Trophoblast cell (in vitro differentiated cells and primary cell): ENCODE results near the gene AZI2.

Experiments used
- DNase-seq, 2 donors: peaks; one replicate each; pipeline ENCODE4 v3.0.0-alpha.2; 2016
- H2AFZ ChIP-seq: 2 replicates; pipeline ENCODE4 v1.6.1; 2013; ENCODE audit warnings: low read length, moderate library complexity, mild to moderate bottlenecking; ENCODE audit not compliant: insufficient read depth, poor library complexity
- H2AK5ac ChIP-seq: 2 replicates; pipeline ENCODE4 v1.6.1; 2013; ENCODE audit warnings: mild to moderate bottlenecking, low read length
- H2BK120ac ChIP-seq: 2 replicates; pipeline ENCODE4 v1.6.1; 2013; ENCODE audit warnings: low read length, mild to moderate bottlenecking, moderate library complexity; ENCODE audit not compliant: insufficient read depth, poor library complexity
- H2BK12ac ChIP-seq: 2 replicates; pipeline ENCODE4 v1.6.1; 2013; ENCODE audit warnings: mild to moderate bottlenecking, low read length, moderate library complexity
- H2BK5ac ChIP-seq: 2 replicates; pipeline ENCODE4 v1.6.1; 2013; ENCODE audit warnings: low read length, low read depth, moderate library complexity, mild to moderate bottlenecking; ENCODE audit not compliant: poor library complexity
- H3K14ac ChIP-seq: 2 replicates; pipeline ENCODE4 v1.6.1; 2013; ENCODE audit warnings: mild to moderate bottlenecking, low read length
- H3K18ac ChIP-seq: 2 replicates; pipeline ENCODE4 v1.6.1; 2013; ENCODE audit warnings: mild to moderate bottlenecking, low read length
- H3K23ac ChIP-seq: 2 replicates; pipeline ENCODE4 v1.6.1; 2013; ENCODE audit warnings: low read length
- H3K27ac ChIP-seq: 2 replicates; pipeline ENCODE4 v1.5.1; 2013; ENCODE audit warnings: low read depth, mild to moderate bottlenecking, inconsistent platforms, low read length, moderate library complexity
- H3K27me3 ChIP-seq: 2 replicates; pipeline ENCODE4 v1.6.1; 2013; ENCODE audit warnings: inconsistent platforms, mild to moderate bottlenecking, low read length, moderate library complexity; ENCODE audit not compliant: insufficient read depth
- H3K36me3 ChIP-seq, 2 experiments: 1 replicate in 1 of 2; 2 replicates in 1 of 2; pipeline ENCODE4 v1.6.1; 2013; ENCODE audit warnings: low read length in 2 of 2, mild to moderate bottlenecking in 2 of 2, moderate library complexity in 1 of 2; ENCODE audit not compliant: insufficient read depth in 2 of 2, control insufficient read depth in 1 of 2
- H3K4ac ChIP-seq: 2 replicates; pipeline ENCODE4 v1.6.1; 2013; ENCODE audit warnings: low read depth, mild to moderate bottlenecking, low read length, moderate library complexity
- H3K4me1 ChIP-seq, 2 experiments: 1 replicate in 1 of 2; 2 replicates in 1 of 2; pipeline ENCODE4 v1.6.1; 2013; ENCODE audit warnings: low read length in 2 of 2, mild to moderate bottlenecking in 2 of 2, moderate library complexity in 1 of 2; ENCODE audit not compliant: insufficient read depth in 2 of 2, control insufficient read depth in 1 of 2
- H3K4me2 ChIP-seq: 2 replicates; pipeline ENCODE4 v1.6.1; 2013; ENCODE audit warnings: inconsistent platforms, mild to moderate bottlenecking, low read length, moderate library complexity
- H3K4me3 ChIP-seq: 2 replicates; pipeline ENCODE4 v1.5.1; 2013; ENCODE audit warnings: mild to moderate bottlenecking, low read depth, low read length, inconsistent platforms
- H3K79me1 ChIP-seq: one replicate; pipeline ENCODE4 v1.6.1; 2013; ENCODE audit warnings: low read length
- H3K79me2 ChIP-seq: 2 replicates; pipeline ENCODE4 v1.6.1; 2013; ENCODE audit warnings: low read length, mild to moderate bottlenecking; ENCODE audit not compliant: control insufficient read depth, insufficient read depth, poor library complexity
- H3K9ac ChIP-seq: 2 replicates; pipeline ENCODE4 v1.6.1; 2013; ENCODE audit warnings: mild to moderate bottlenecking, low read length
- H3K9me3 ChIP-seq: 2 replicates; pipeline ENCODE4 v1.6.1; 2013; ENCODE audit warnings: low read depth, mild to moderate bottlenecking, control low read depth, inconsistent platforms, low read length; ENCODE audit not compliant: insufficient read depth
- H4K12ac ChIP-seq: 2 replicates; pipeline ENCODE4 v1.6.1; 2013; ENCODE audit warnings: low read depth, mild to moderate bottlenecking, low read length, moderate library complexity
- H4K8ac ChIP-seq: 2 replicates; pipeline ENCODE4 v1.6.1; 2013; ENCODE audit warnings: low read depth, mild to moderate bottlenecking, low read length, moderate library complexity
- H4K91ac ChIP-seq: one replicate; pipeline ENCODE4 v1.6.1; 2013; ENCODE audit warnings: low read depth, mild to moderate bottlenecking, low read length, moderate library complexity
- WGBS: extraction: QIAGEN DNeasy Blood & Tissue Kit; methylation state at CpG from one replicate; pipeline ENCODE4 v1.1.7; 2013; ENCODE audit warnings: missing lambda C conversion rate; ENCODE audit not compliant: insufficient read length, insufficient coverage; ENCODE audit errors: extremely low coverage; 5-methylcytosine and 5-hydroxymethylcytosine counted together

AZI2 gene

DNA sequence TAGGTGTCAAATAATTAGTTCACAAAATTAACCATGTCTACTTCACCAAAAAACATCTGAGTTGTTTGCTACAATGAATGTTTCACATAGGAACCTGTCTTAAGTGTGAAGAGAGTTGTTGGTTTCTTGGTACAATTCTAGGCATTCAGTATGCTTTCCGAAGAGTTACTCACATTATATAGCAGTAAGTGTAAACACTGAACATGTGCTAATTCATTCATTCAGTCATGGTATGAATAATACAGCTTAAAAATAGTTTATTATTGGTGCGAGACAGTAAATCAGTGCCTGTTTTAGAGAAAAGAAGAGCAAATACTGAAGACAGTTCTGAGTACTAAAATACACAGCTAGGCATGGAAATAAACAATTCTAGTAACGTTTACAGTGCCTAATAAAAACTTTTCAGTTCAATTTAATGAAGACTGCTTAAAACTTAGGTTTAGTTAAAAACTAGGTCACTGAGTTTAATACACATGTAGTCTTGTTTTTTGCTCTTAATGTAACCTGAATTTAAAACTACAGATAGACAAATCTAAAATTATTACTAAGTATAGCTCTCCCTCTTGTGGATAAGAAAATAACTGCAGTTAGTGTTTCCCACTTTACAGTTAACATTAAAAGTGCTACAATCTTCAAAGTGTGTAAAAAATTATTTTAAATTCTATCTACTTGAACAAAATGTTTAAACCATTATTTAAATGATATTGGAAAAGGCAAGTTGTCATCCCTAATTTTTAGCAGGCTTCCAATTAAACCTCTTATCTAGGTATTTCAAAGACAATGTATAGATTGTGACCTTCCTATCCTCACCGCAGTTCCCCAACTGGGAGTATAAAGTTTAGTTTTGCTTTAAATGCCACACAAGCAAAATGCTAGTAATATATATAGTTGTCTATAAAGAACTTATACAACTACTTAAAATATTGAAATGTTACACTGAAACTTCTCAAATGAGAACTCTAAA lies 20.2 kb downstream of the AZI2 start:
- peaks cover 0 to 1% of the 10 kb centered on the region in 2 experiments for H3K36me3 ChIP-seq
- no peak overlapping the region for H3K23ac ChIP-seq
- H3K9ac ChIP-seq = no peak overlapping the region
- H4K12ac ChIP-seq = no peak overlapping the region
- no peaks in the 10 kb centered on the region for H3K27me3 ChIP-seq
- no peak overlapping the region for H2BK5ac ChIP-seq
- H3K14ac ChIP-seq = no peak overlapping the region
- DNase-seq = peak in 1 of 2 donors; percentile 75
- no peak overlapping the region for H3K4ac ChIP-seq
- H3K79me1 ChIP-seq = no peaks in the 10 kb centered on the region
- no peak overlapping the region for H4K91ac ChIP-seq
- no peak overlapping the region for H2AK5ac ChIP-seq
- H2AFZ ChIP-seq = no peak overlapping the region
- H4K8ac ChIP-seq = no peak overlapping the region
- no peak overlapping the region for H3K4me2 ChIP-seq
- no peaks in the 10 kb centered on the region for H3K9me3 ChIP-seq
- H3K4me1 ChIP-seq = no peaks in the 10 kb centered on the region
- H2BK120ac ChIP-seq = no peak overlapping the region
- no peak overlapping the region for H3K18ac ChIP-seq
- H2BK12ac ChIP-seq = no peak overlapping the region
- no peak overlapping the region for H3K4me3 ChIP-seq
- WGBS = no CpG with 5 or more reads among the region's 4 CpGs
- no peak overlapping the region for H3K27ac ChIP-seq
- H3K79me2 ChIP-seq = no peaks in the 10 kb centered on the region

DNA sequence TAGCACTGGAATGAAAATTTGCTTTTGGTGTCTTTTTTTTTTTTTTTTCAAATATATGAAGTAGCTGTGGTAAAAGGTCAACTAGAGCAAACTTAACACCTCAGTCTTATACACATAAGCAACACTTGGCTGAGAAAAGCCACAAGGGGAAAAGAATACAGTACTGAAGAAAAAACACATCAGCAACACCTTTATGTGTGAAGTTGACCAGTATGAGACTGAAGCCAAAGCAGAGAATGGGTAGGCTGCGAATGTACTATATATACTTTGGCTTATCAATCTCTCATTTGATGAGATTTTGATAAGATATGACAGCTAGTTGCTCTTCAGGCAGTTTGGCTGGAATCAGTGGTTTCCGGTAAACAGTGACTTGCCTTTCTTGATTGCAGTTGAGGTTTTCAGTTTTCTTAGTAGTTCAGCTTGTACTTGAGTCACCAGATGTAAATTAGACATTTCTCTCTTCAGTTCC lies 22.1 kb downstream of the AZI2 start:
- H2AK5ac ChIP-seq = no peak overlapping the region
- no peak overlapping the region for H2BK12ac ChIP-seq
- H4K91ac ChIP-seq = no peak overlapping the region
- no peak overlapping the region for H3K4me3 ChIP-seq
- H3K36me3 ChIP-seq = peaks cover 0 to 1% of the 10 kb centered on the region in 2 experiments
- no peak overlapping the region for H4K12ac ChIP-seq
- H3K14ac ChIP-seq = no peak overlapping the region
- no peaks in the 10 kb centered on the region for H3K79me1 ChIP-seq
- no peak overlapping the region for H2BK120ac ChIP-seq
- H2AFZ ChIP-seq = no peak overlapping the region
- no peak overlapping the region for H4K8ac ChIP-seq
- H3K4me2 ChIP-seq = no peak overlapping the region
- H3K9ac ChIP-seq = no peak overlapping the region
- H3K4me1 ChIP-seq = no peaks in the 10 kb centered on the region
- WGBS = no CpG with 5 or more reads among the region's 2 CpGs
- no peaks in the 10 kb centered on the region for H3K79me2 ChIP-seq
- no peaks in the 10 kb centered on the region for H3K9me3 ChIP-seq
- no peaks in the 10 kb centered on the region for H3K27me3 ChIP-seq
- no peak overlapping the region for H3K4ac ChIP-seq
- no peak overlapping the region for H3K18ac ChIP-seq
- H3K23ac ChIP-seq = no peak overlapping the region
- no peak overlapping the region for H3K27ac ChIP-seq
- peak; percentile 60 to 90 for DNase-seq
- no peak overlapping the region for H2BK5ac ChIP-seq

DNA sequence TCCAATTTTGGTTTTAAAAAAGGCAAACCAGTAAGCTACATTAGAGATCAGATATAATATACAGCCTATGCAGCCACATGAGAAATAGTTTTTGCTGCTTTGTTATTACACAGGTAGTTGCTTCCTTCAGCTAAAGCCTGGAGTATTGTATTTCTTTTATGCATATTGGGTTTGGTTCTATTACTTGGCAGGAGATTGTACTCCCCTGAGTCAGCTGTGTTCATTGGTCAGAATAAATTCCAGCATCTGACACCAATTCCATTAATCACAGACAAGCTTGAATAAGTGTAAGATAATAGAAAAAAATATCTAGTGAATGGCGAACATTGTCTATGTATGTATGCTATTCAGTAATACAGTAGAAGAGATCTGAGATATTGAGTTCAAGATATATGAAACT lies 26.2 kb downstream of the AZI2 start:
- H2AFZ ChIP-seq = no peak overlapping the region
- no peaks in the 10 kb centered on the region for H3K4me1 ChIP-seq
- no peak overlapping the region for H4K91ac ChIP-seq
- no peaks in the 10 kb centered on the region for H3K27me3 ChIP-seq
- no peak overlapping the region for H3K4me3 ChIP-seq
- no peak overlapping the region for H4K8ac ChIP-seq
- no peak overlapping the region for H2BK5ac ChIP-seq
- H3K9ac ChIP-seq = no peak overlapping the region
- no peak overlapping the region for H2BK12ac ChIP-seq
- peaks cover 0 to 1% of the 10 kb centered on the region in 2 experiments for H3K36me3 ChIP-seq
- no peak overlapping the region for H3K18ac ChIP-seq
- H2AK5ac ChIP-seq = no peak overlapping the region
- H3K23ac ChIP-seq = no peak overlapping the region
- no peaks in the 10 kb centered on the region for H3K79me1 ChIP-seq
- H4K12ac ChIP-seq = no peak overlapping the region
- H3K79me2 ChIP-seq = no peaks in the 10 kb centered on the region
- H3K27ac ChIP-seq = no peak overlapping the region
- H2BK120ac ChIP-seq = no peak overlapping the region
- no peak for DNase-seq
- no peak overlapping the region for H3K4ac ChIP-seq
- no CpG with 5 or more reads among the region's 1 CpG for WGBS
- H3K14ac ChIP-seq = no peak overlapping the region
- H3K4me2 ChIP-seq = no peak overlapping the region
- H3K9me3 ChIP-seq = no peaks in the 10 kb centered on the region

DNA sequence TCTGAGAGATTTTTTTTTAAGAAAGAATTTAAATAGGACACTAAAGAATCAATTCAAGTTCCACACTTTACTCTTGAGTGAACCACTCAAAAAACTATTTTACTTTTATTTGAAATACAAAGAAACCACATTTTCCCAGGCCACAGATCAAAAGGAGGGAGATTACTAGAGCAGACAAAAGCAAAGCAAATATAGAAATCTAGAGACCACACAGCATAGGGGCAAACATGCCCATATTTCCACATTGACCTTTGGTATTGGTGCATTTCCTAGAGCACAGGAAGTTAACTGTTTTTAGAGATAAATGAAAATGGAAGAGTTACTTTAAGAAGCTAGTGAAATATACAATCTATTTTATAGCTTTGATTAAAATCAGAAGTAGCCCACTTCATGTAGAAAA lies 27.6 kb downstream of the AZI2 start:
- no peak overlapping the region for H3K9ac ChIP-seq
- H3K18ac ChIP-seq = no peak overlapping the region
- H4K12ac ChIP-seq = no peak overlapping the region
- H3K79me1 ChIP-seq = no peaks in the 10 kb centered on the region
- no peak overlapping the region for H3K4me2 ChIP-seq
- H4K8ac ChIP-seq = no peak overlapping the region
- H2BK12ac ChIP-seq = no peak overlapping the region
- H3K14ac ChIP-seq = no peak overlapping the region
- no peak for DNase-seq
- no peaks in the 10 kb centered on the region for H3K4me1 ChIP-seq
- H3K4ac ChIP-seq = no peak overlapping the region
- H3K27ac ChIP-seq = no peak overlapping the region
- H2AK5ac ChIP-seq = no peak overlapping the region
- H2BK5ac ChIP-seq = no peak overlapping the region
- H3K23ac ChIP-seq = no peak overlapping the region
- H3K36me3 ChIP-seq = no peaks in the 10 kb centered on the region
- no peak overlapping the region for H2BK120ac ChIP-seq
- H4K91ac ChIP-seq = no peak overlapping the region
- H2AFZ ChIP-seq = no peak overlapping the region
- no peaks in the 10 kb centered on the region for H3K79me2 ChIP-seq
- no peak overlapping the region for H3K4me3 ChIP-seq
- H3K27me3 ChIP-seq = no peaks in the 10 kb centered on the region
- no peaks in the 10 kb centered on the region for H3K9me3 ChIP-seq
